Nasal cavity respiratory epithelium epithelial cell of viscerocranial mucosa (primary cell): ENCODE measurements around the gene RHD. TPM values are rescaled to one million over a fixed set of nuclear protein-coding genes. Genes with fewer than 3 reads are reported as not detected.

Experiments
- total RNA-seq: library from RNA; depleted of rRNA; stranded (reverse); fragments of >200 nt; gene quantifications from 2 replicates; pipeline ENCODE4 v1.2.3, GENCODE V29; 2014

The RHD gene
- total RNA-seq: not detected in 2 replicates

DNA sequence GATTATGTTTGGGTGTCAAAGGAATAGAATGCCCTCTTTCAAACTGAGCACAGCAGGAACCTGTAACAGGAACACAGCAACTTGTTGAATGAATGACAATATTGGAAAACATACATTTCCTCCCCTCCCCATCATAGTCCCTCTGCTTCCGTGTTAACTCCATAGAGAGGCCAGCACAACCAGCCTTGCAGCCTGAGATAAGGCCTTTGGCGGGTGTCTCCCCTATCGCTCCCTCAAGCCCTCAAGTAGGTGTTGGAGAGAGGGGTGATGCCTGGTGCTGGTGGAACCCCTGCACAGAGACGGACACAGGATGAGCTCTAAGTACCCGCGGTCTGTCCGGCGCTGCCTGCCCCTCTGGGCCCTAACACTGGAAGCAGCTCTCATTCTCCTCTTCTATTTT lies at the start of gene RHD:
Gene RHD (plus strand): TSS at position 272 of the 400 bp plus-strand sequence. CDS start 39 bp downstream, at position 311.

DNA sequence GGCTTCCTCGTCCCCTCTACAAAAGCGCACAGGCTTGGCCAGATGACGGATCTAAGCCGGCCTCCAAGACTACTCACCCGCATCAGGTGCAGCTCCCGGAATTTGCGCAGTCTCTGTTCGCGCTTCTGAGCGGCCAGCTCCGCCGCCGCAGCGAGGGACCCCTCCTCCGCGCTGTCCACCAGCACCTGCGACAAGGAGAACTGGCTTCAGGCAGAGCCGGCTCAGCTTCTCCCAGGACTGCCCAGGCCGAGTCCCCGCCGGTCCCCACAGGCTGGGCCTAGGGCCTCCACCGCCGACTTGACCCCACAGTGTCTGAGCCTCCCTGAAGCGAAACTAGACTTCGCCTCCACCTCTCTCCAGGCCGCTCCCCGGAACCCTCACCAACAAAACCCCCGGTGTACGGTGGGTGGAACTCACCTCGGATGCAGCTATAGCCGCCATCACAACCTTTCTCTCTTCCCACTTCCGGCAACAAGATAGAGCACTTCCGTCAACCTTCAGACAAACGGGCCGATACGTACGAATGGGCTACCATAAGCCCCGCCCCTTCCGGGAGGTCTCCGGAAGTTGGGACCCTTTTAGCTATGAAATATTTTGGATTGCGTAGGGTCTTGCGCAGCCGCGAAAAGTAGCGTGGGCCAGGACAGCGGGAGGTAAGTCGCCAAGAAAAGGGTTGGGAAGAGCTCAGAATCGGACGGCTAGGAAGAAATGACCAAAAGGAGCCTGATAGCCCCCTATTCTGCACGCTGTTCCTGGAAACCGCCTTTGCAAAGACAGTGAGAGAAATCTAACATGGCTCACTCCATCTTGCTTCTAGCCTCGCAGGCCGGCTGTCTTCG lies 40.1 kb upstream of the RHD start, which contains the start of gene SYF2:
Gene SYF2 (minus strand): TSS at position 476 of the 839 bp plus-strand sequence. CDS start 35 bp downstream, at position 441.

DNA sequence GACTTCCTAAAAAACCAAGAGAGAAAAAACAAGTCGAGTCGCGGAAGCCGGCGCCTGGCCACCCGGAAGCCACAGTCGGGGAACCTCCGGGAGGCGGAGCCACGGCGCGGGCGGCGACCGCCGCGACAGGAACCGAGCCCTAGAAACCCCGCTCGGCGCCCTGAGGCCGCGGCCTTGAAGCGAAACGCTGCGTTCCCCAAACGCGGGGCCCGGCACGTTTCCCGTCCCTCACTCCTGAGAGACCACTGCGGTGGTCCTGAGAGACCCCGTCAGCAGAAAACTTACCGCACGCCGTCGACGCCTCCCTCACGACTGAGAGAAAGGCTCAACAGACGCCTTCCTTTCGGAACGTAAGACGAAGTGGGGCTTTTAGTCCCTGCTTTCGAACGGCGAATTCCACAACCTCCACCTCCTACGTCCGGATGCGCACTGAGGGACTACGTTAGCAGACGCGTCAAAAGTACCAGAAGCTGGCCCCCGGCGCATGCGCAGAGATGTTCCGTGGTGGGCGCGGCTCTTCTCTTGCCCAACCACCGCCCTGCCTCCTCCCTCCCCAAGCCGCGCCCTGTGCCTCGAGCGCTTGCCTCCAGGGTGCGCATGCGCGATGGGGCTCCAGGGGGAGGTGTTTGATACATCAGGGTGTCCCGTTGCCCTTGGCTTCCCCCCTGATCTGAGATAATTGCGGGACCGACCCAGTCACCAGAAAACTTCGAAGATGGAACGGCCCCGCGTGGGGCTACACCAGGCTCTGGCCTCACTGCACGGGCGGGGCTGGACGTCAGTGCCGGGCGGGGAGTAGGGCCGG lies 25.1 kb upstream of the RHD start, which contains the start of gene RSRP1:
Gene RSRP1 (minus strand): TSS at position 431 of the 805 bp plus-strand sequence. CDS start 491 bp downstream, outside the sequence.

GRCh38 chr1:25338188-25338981 lies 66.1 kb downstream of the RHD start, which contains the start of gene TMEM50A:
Gene TMEM50A, plus strand, starts transcription at chr1:25338334. Its CDS starts 2,153 bp downstream, at chr1:25340487.

Other genes with a start within 250 kb of the RHD start
- 35.4 and 35.9 TPM in 2 replicates for gene SYF2, start 40.0 kb upstream of the RHD start, total RNA-seq
- gene RSRP1, start 25.1 kb upstream of the RHD start, total RNA-seq: 65.6 and 88.9 TPM in 2 replicates
- gene TMEM50A, start 65.8 kb downstream of the RHD start, total RNA-seq: 90.3 and 122 TPM in 2 replicates
- 0.43 and 1.7 TPM in 2 replicates for gene RHCE, start 148.3 kb downstream of the RHD start, total RNA-seq
- 16.4 and 20.8 TPM in 2 replicates for gene MACO1, start 158.4 kb downstream of the RHD start, total RNA-seq